HG03469 (cell line): Measurements from ENCODE around the gene ZBTB47.

Experiments used
- ATAC-seq: cut with Tn5 transposase; IDR thresholded peaks from one replicate; pipeline ENCODE4 v1.9.1; 2021; ENCODE audit warnings: mild to moderate bottlenecking, moderate library complexity, moderate number of reproducible peaks; ENCODE audit not compliant: unreplicated experiment

Gene ZBTB47

GRCh38 chr3:42711491-42712343 is 58.2 kb downstream of the ZBTB47 start:
- no peak for ATAC-seq

GRCh38 chr3:42712344-42712648 is 58.8 kb downstream of the ZBTB47 start:
- ATAC-seq: no peak

- ATAC-seq: no peak
Measured at GRCh38 chr3:42712688-42713372, 59.3 kb downstream of the ZBTB47 start.

- ATAC-seq: no peak
Measured at GRCh38 chr3:42713747-42714146, 60.2 kb downstream of the ZBTB47 start.

GRCh38 chr3:42714171-42714852 is 60.8 kb downstream of the ZBTB47 start:
- no peak for ATAC-seq
